Measurements from ENCODE around the gene KLF13. TPM values are rescaled to one million over a fixed set of nuclear protein-coding genes. Genes with fewer than 3 reads are reported as not detected.

KLF13 gene
- total RNA-seq, 1 donor from 2014 or later: 59.1 TPM

GRCh38 chr15:31391687-31392671, 65.3 kb downstream of the KLF13 start:
- Mint-ChIP-seq H3K36me3 (ENCODE audit: low read depth) (peaks cover 6% of the 10 kb centered on the region), H3K27ac (ENCODE audit: unreplicated experiment) (peak overlapping the region; percentile 89), H3K4me3 (ENCODE audit: unreplicated experiment) (peak overlapping the region; percentile 78), H3K4me1 (ENCODE audit: low read depth) (peaks cover 32% of the 10 kb centered on the region), H3K9me3 (ENCODE audit: low read depth) (peaks cover 9% of the 10 kb centered on the region), H3K27me3 (ENCODE audit: low read depth) (no peaks in the 10 kb centered on the region)
- peak; percentile 29 for TF ChIP-seq CTCF (IDR thresholded peaks at IDR 0.05)
- DNase-seq (ENCODE audit: low spot score): no peak

- H3K27ac Mint-ChIP-seq (ENCODE audit: unreplicated experiment): no peak overlapping the region
- H3K4me1 Mint-ChIP-seq (ENCODE audit: low read depth): peaks cover 29% of the 10 kb centered on the region
- no peaks in the 10 kb centered on the region for H3K27me3 Mint-ChIP-seq (ENCODE audit: low read depth)
- no peak for DNase-seq (ENCODE audit: low spot score)
- H3K9me3 Mint-ChIP-seq (ENCODE audit: low read depth): peaks cover 9% of the 10 kb centered on the region
- peak overlapping the region; percentile 78 for H3K4me3 Mint-ChIP-seq (ENCODE audit: unreplicated experiment)
- peaks cover 6% of the 10 kb centered on the region for H3K36me3 Mint-ChIP-seq (ENCODE audit: low read depth)
- peak; percentile 10 for TF ChIP-seq CTCF (IDR thresholded peaks at IDR 0.05)
These were observed 66.2 kb downstream of the KLF13 start for GRCh38 chr15:31392761-31393401.

- Mint-ChIP-seq H3K36me3 (ENCODE audit: low read depth) (peaks cover 6% of the 10 kb centered on the region), H3K27ac (ENCODE audit: unreplicated experiment) (no peak overlapping the region), H3K4me1 (ENCODE audit: low read depth) (peaks cover 26% of the 10 kb centered on the region), H3K27me3 (ENCODE audit: low read depth) (no peaks in the 10 kb centered on the region), H3K9me3 (ENCODE audit: low read depth) (peaks cover 9% of the 10 kb centered on the region), H3K4me3 (ENCODE audit: unreplicated experiment) (no peak overlapping the region)
- DNase-seq (ENCODE audit: low spot score): no peak
- TF ChIP-seq CTCF (IDR thresholded peaks at IDR 0.05): no peak
These were observed 66.9 kb downstream of the KLF13 start for GRCh38 chr15:31393444-31394091.

- Mint-ChIP-seq H3K4me1 (ENCODE audit: low read depth) (peaks cover 24% of the 10 kb centered on the region), H3K27ac (ENCODE audit: unreplicated experiment) (no peak overlapping the region), H3K4me3 (ENCODE audit: unreplicated experiment) (no peak overlapping the region), H3K36me3 (ENCODE audit: low read depth) (no peaks in the 10 kb centered on the region), H3K9me3 (ENCODE audit: low read depth) (no peaks in the 10 kb centered on the region), H3K27me3 (ENCODE audit: low read depth) (no peaks in the 10 kb centered on the region)
- no peak for DNase-seq (ENCODE audit: low spot score)
- TF ChIP-seq CTCF (IDR thresholded peaks at IDR 0.05): no peak
These were observed 70.4 kb downstream of the KLF13 start for GRCh38 chr15:31396881-31397560.
